ENCODE results near the gene PATJ. TPM values are rescaled to one million over a fixed set of nuclear protein-coding genes. Genes with fewer than 3 reads are reported as not detected.
"Not testable (repeated sequence)": the region's sequence is repeated elsewhere in the genome, so short reads cannot be mapped to it uniquely, and the experiment has no call there.

PATJ gene
- total RNA-seq, 2 experiments from 2014 or later: 13.9 to 16.0 TPM

GRCh38 chr1:62126579-62127290 lies 384.5 kb downstream of the PATJ start:
- H3K4me1 Mint-ChIP-seq (ENCODE audit: low read depth): no peaks in the 10 kb centered on the region
- no peak overlapping the region for H3K4me3 Mint-ChIP-seq
- H3K36me3 Mint-ChIP-seq: peaks cover 4% of the 10 kb centered on the region
- ChIA-PET CTCF (interaction anchor here (2.1 to 2.5 kb wide), 2 partner anchors 9 to 14 kb away, joined by 6 to 7 read pairs; no protein-coding TSS in a partner anchor), POLR2A (no interaction called here)
- H3K9me3 Mint-ChIP-seq: no peaks in the 10 kb centered on the region
- intact Hi-C loops (cut with micrococcal nuclease): no loop called here
- no peaks in the 10 kb centered on the region for H3K27me3 Mint-ChIP-seq
- no peak overlapping the region for H3K27ac Mint-ChIP-seq
- no peak for DNase-seq

- Mint-ChIP-seq H3K27me3 (no peaks in the 10 kb centered on the region), H3K4me3 (no peak overlapping the region), H3K36me3 (peaks cover 4% of the 10 kb centered on the region), H3K4me1 (ENCODE audit: low read depth) (no peaks in the 10 kb centered on the region), H3K27ac (no peak overlapping the region), H3K9me3 (no peaks in the 10 kb centered on the region)
- CTCF ChIA-PET: interaction anchor here (1.4 to 2.1 kb wide), 2 partner anchors 12 to 46 kb away, joined by 4 to 6 read pairs; no protein-coding TSS in a partner anchor
- intact Hi-C loops (cut with micrococcal nuclease): no loop called here
- DNase-seq: no peak
- POLR2A ChIA-PET: no interaction called here
Measured at GRCh38 chr1:62128745-62129144, 386.5 kb downstream of the PATJ start.

- DNase-seq: peak; percentile 45
- Mint-ChIP-seq H3K36me3 (peaks cover 6% of the 10 kb centered on the region), H3K27ac (no peak overlapping the region), H3K4me3 (no peak overlapping the region), H3K9me3 (no peaks in the 10 kb centered on the region), H3K4me1 (ENCODE audit: low read depth) (no peaks in the 10 kb centered on the region), H3K27me3 (no peaks in the 10 kb centered on the region)
- ChIA-PET POLR2A (interaction anchor here (0.6 kb wide), 1 partner anchor 60 kb away, joined by 4 read pairs; no protein-coding TSS in a partner anchor), CTCF (interaction anchor here (0.6 to 3.9 kb wide), 21 partner anchors 9 to 1681 kb away, joined by 3 to 32 read pairs (median 4); no protein-coding TSS in a partner anchor)
- intact Hi-C loops (cut with micrococcal nuclease): loop anchor here (1.0 kb wide), 1 partner anchor 49 kb away; no protein-coding TSS in a partner anchor
Measured at GRCh38 chr1:62131093-62131725, 388.9 kb downstream of the PATJ start.

GRCh38 chr1:62138029-62138428 lies 395.7 kb downstream of the PATJ start:
- Mint-ChIP-seq H3K4me1 (ENCODE audit: low read depth) (no peaks in the 10 kb centered on the region), H3K4me3 (no peak overlapping the region), H3K27me3 (no peaks in the 10 kb centered on the region), H3K27ac (no peak overlapping the region), H3K36me3 (peaks cover 2% of the 10 kb centered on the region), H3K9me3 (no peaks in the 10 kb centered on the region)
- ChIA-PET POLR2A (no interaction called here), CTCF (no interaction called here)
- DNase-seq: no peak
- intact Hi-C loops (cut with micrococcal nuclease): no loop called here

- Mint-ChIP-seq H3K4me1 (ENCODE audit: low read depth) (no peaks in the 10 kb centered on the region), H3K4me3 (no peak overlapping the region), H3K27ac (no peak overlapping the region), H3K27me3 (no peaks in the 10 kb centered on the region), H3K36me3 (peaks cover 2% of the 10 kb centered on the region), H3K9me3 (no peaks in the 10 kb centered on the region)
- ChIA-PET POLR2A (no interaction called here), CTCF (interaction anchor here (1.2 to 2.4 kb wide), 2 partner anchors 8 to 56 kb away, joined by 8 read pairs; no protein-coding TSS in a partner anchor)
- intact Hi-C loops (cut with micrococcal nuclease): no loop called here
- DNase-seq: no peak
Measured at GRCh38 chr1:62139410-62139809, 397.1 kb downstream of the PATJ start.

GRCh38 chr1:62140666-62141065 lies 398.4 kb downstream of the PATJ start:
- H3K4me1 Mint-ChIP-seq (ENCODE audit: low read depth): no peaks in the 10 kb centered on the region
- H3K9me3 Mint-ChIP-seq: no peaks in the 10 kb centered on the region
- H3K4me3 Mint-ChIP-seq: no peak overlapping the region
- intact Hi-C loops (cut with micrococcal nuclease): no loop called here
- no peaks in the 10 kb centered on the region for H3K36me3 Mint-ChIP-seq
- H3K27ac Mint-ChIP-seq: no peak overlapping the region
- POLR2A ChIA-PET: no interaction called here
- CTCF ChIA-PET: interaction anchor here (0.6 to 2.4 kb wide), 5 partner anchors 9 to 1977 kb away, joined by 3 to 8 read pairs (median 3); no protein-coding TSS in a partner anchor
- no peak for DNase-seq
- H3K27me3 Mint-ChIP-seq: no peaks in the 10 kb centered on the region

GRCh38 chr1:62142496-62142895 lies 400.2 kb downstream of the PATJ start:
- H3K36me3 Mint-ChIP-seq: no peaks in the 10 kb centered on the region
- H3K4me3 Mint-ChIP-seq: no peak overlapping the region
- no peaks in the 10 kb centered on the region for H3K27me3 Mint-ChIP-seq
- no peaks in the 10 kb centered on the region for H3K9me3 Mint-ChIP-seq
- POLR2A ChIA-PET: interaction anchor here (0.5 kb wide), 1 partner anchor 486 kb away, joined by 3 read pairs; no protein-coding TSS in a partner anchor
- DNase-seq: no peak
- intact Hi-C loops (cut with micrococcal nuclease): no loop called here
- no peak overlapping the region for H3K27ac Mint-ChIP-seq
- CTCF ChIA-PET: interaction anchor here (2.6 to 3.9 kb wide), 2 partner anchors 11 to 59 kb away, joined by 32 to 38 read pairs; no protein-coding TSS in a partner anchor
- no peaks in the 10 kb centered on the region for H3K4me1 Mint-ChIP-seq (ENCODE audit: low read depth)

GRCh38 chr1:62144238-62144831 lies 402.1 kb downstream of the PATJ start:
- CTCF ChIA-PET: interaction anchor here (0.6 to 3.9 kb wide), 18 partner anchors 8 to 1031 kb away, joined by 3 to 38 read pairs (median 4); no protein-coding TSS in a partner anchor
- POLR2A ChIA-PET: no interaction called here
- H3K9me3 Mint-ChIP-seq: no peaks in the 10 kb centered on the region
- no peaks in the 10 kb centered on the region for H3K4me1 Mint-ChIP-seq (ENCODE audit: low read depth)
- no peak overlapping the region for H3K27ac Mint-ChIP-seq
- no peak overlapping the region for H3K4me3 Mint-ChIP-seq
- peaks cover 5% of the 10 kb centered on the region for H3K36me3 Mint-ChIP-seq
- DNase-seq: peak; percentile 43
- H3K27me3 Mint-ChIP-seq: no peaks in the 10 kb centered on the region
- intact Hi-C loops (cut with micrococcal nuclease): no loop called here

GRCh38 chr1:62159940-62160348 lies 417.7 kb downstream of the PATJ start:
- ChIA-PET POLR2A (no interaction called here), CTCF (interaction anchor here (0.5 to 1.0 kb wide), 2 partner anchors 16 to 77 kb away, joined by 3 read pairs; no protein-coding TSS in a partner anchor)

GRCh38 chr1:62161711-62162110 lies 419.4 kb downstream of the PATJ start:
- POLR2A ChIA-PET: no interaction called here

More at GRCh38 chr1:62159940-62160348, 417.7 kb downstream of the PATJ start:
- Mint-ChIP-seq H3K36me3 (no peaks in the 10 kb centered on the region), H3K9me3 (no peaks in the 10 kb centered on the region), H3K27ac (no peak overlapping the region), H3K4me3 (no peak overlapping the region), H3K4me1 (ENCODE audit: low read depth) (no peaks in the 10 kb centered on the region), H3K27me3 (no peaks in the 10 kb centered on the region)
- DNase-seq: no peak
- intact Hi-C loops (cut with micrococcal nuclease): no loop called here

GRCh38 chr1:62170380-62170779 lies 428.1 kb downstream of the PATJ start:
- DNase-seq; H3K4me3 Mint-ChIP-seq; POLR2A ChIA-PET; H3K27me3 Mint-ChIP-seq; H3K27ac Mint-ChIP-seq; intact Hi-C loops (cut with micrococcal nuclease); H3K9me3 Mint-ChIP-seq; H3K36me3 Mint-ChIP-seq; CTCF ChIA-PET; H3K4me1 Mint-ChIP-seq (ENCODE audit: low read depth): not testable (repeated sequence)

More at GRCh38 chr1:62161711-62162110, 419.4 kb downstream of the PATJ start:
- Mint-ChIP-seq H3K4me3 (no peak overlapping the region), H3K27me3 (no peaks in the 10 kb centered on the region), H3K4me1 (ENCODE audit: low read depth) (no peaks in the 10 kb centered on the region), H3K9me3 (no peaks in the 10 kb centered on the region), H3K36me3 (no peaks in the 10 kb centered on the region), H3K27ac (no peak overlapping the region)
- intact Hi-C loops (cut with micrococcal nuclease): no loop called here
- no peak for DNase-seq
- CTCF ChIA-PET: interaction anchor here (1.5 kb wide), 1 partner anchor 17 kb away, joined by 3 read pairs; no protein-coding TSS in a partner anchor

All from activated CD4-positive, alpha-beta memory T cell treated with anti-CD3 and anti-CD28 coated beads for 36 hours (primary cell).